HepG2 (cell line): Measurements from ENCODE around the gene EEFSEC. TPM values are rescaled to one million over a fixed set of nuclear protein-coding genes. Genes with fewer than 3 reads are reported as not detected.

ENCODE experiments used
- BORCS8-MEF2B ChIP-seq: sonication (generic); formaldehyde crosslinking; IDR thresholded peaks from 2 replicates; pipeline ENCODE4 v1.8.0; 2022; ENCODE audit warnings: mild to moderate bottlenecking, missing genetic modification reagents
- BRD4 ChIP-seq: sonication (generic); formaldehyde crosslinking; IDR thresholded peaks from 2 replicates; pipeline ENCODE4 v1.4.0; 2020; ENCODE audit warnings: missing genetic modification reagents
- BRF2 ChIP-seq: sonication (generic); formaldehyde crosslinking; IDR thresholded peaks from 2 replicates; pipeline ENCODE4 v1.8.1; 2022; ENCODE audit warnings: mild to moderate bottlenecking, missing genetic modification reagents
- CTCF ChIP-seq: sonication (generic); formaldehyde crosslinking; IDR thresholded peaks from 2 replicates; pipeline ENCODE4 v1.5.0; 2020; ENCODE audit warnings: mild to moderate bottlenecking, missing genetic modification reagents, moderate library complexity
- HES4 ChIP-seq: sonication (generic); formaldehyde crosslinking; IDR thresholded peaks from 2 replicates; pipeline ENCODE4 v1.9.0; 2021; ENCODE audit warnings: mild to moderate bottlenecking, missing genetic modification reagents, borderline replicate concordance
- HMGXB4 ChIP-seq, 2 experiments: sonication (generic) in 1 of 2; formaldehyde crosslinking in 1 of 2; IDR thresholded peaks; 2 replicates each; pipeline versions ENCODE4 v1.4.0 to v1.6.1; 2018 to 2020; ENCODE audit warnings: missing genetic modification reagents in 2 of 2, borderline replicate concordance in 1 of 2, low read depth in 1 of 2, mild to moderate bottlenecking in 1 of 2, missing biosample characterization in 1 of 2
- HNF4A ChIP-seq: sonication (generic); formaldehyde crosslinking; IDR thresholded peaks from 2 replicates; pipeline ENCODE4 v1.4.0; 2020; ENCODE audit warnings: missing genetic modification reagents
- KMT2B ChIP-seq: IDR thresholded peaks from 2 replicates; pipeline ENCODE4 v1.6.1; 2016; ENCODE audit warnings: missing genetic modification reagents, missing compliant biosample characterization
- MAX ChIP-seq: IDR thresholded peaks from 2 replicates; pipeline ENCODE4 v1.6.1; 2012; ENCODE audit warnings: inconsistent platforms
- MYC ChIP-seq: sonication (generic); formaldehyde crosslinking; IDR thresholded peaks from 2 replicates; pipeline ENCODE4 v1.9.0; 2021; ENCODE audit warnings: missing genetic modification reagents, borderline replicate concordance
- RNF2 ChIP-seq: fragments of 450-650 bp; conservative IDR thresholded peaks from 2 replicates; pipeline ENCODE4 v1.6.1; 2016; ENCODE audit warnings: low read depth
- SALL1 ChIP-seq: sonication (generic); formaldehyde crosslinking; IDR thresholded peaks from 2 replicates; pipeline ENCODE4 v1.8.0; 2022; ENCODE audit warnings: mild to moderate bottlenecking, missing genetic modification reagents
- SAP130 ChIP-seq: IDR thresholded peaks from 2 replicates; pipeline ENCODE4 v1.6.1; 2016; ENCODE audit warnings: low read depth
- SPEN ChIP-seq: sonication (generic); formaldehyde crosslinking; IDR thresholded peaks from 2 replicates; pipeline ENCODE4 v1.5.1; 2020; ENCODE audit warnings: low read depth, mild to moderate bottlenecking, missing genetic modification reagents
- ZNF281 ChIP-seq: sonication (generic); formaldehyde crosslinking; IDR thresholded peaks from 2 replicates; pipeline ENCODE4 v1.4.0; 2020; ENCODE audit warnings: missing genetic modification reagents, borderline replicate concordance
- ZNF605 ChIP-seq: sonication (generic); formaldehyde crosslinking; IDR thresholded peaks from 2 replicates; pipeline ENCODE4 v1.8.0; 2022; ENCODE audit warnings: mild to moderate bottlenecking, missing genetic modification reagents
- ZNF607 ChIP-seq: sonication (generic); formaldehyde crosslinking; IDR thresholded peaks from 2 replicates; pipeline ENCODE4 v1.5.1; 2020; ENCODE audit warnings: missing genetic modification reagents, mild to moderate bottlenecking, borderline replicate concordance
- ZNF614 ChIP-seq: IDR thresholded peaks from 2 replicates; pipeline ENCODE4 v1.6.1; 2018; ENCODE audit warnings: missing biosample characterization, missing genetic modification reagents, inconsistent platforms, borderline replicate concordance
- ZNF660 ChIP-seq: sonication (generic); formaldehyde crosslinking; IDR thresholded peaks from 2 replicates; pipeline ENCODE4 v1.5.1; 2020; ENCODE audit warnings: mild to moderate bottlenecking, low read depth, missing genetic modification reagents, borderline replicate concordance
- ZNF709 ChIP-seq: sonication (generic); formaldehyde crosslinking; IDR thresholded peaks from 2 replicates; pipeline ENCODE4 v1.5.0; 2020; ENCODE audit warnings: mild to moderate bottlenecking, missing genetic modification reagents
- ZNF737 ChIP-seq: sonication (generic); formaldehyde crosslinking; IDR thresholded peaks from 2 replicates; pipeline ENCODE4 v1.5.0; 2020; ENCODE audit warnings: missing genetic modification reagents, mild to moderate bottlenecking, borderline replicate concordance
- polyA plus RNA-seq, 8 experiments: library from polyadenylated mRNA; depleted of rRNA in 3 of 8; stranded (reverse) in 7 of 8; unstranded in 1 of 8; fragments of >200 nt; fragmentation: Illumina TruSeq in 4 of 8; extraction: Trizol in 4 of 8; gene quantifications; 2 replicates each; pipeline versions ENCODE4 v1.2.1 to v1.2.3, GENCODE V29; 2011 to 2016; ENCODE audit warnings: low read depth in 4 of 8, missing spikeins in 1 of 8, mixed read lengths in 1 of 8; ENCODE audit not compliant: insufficient read depth in 1 of 8
- total RNA-seq, 5 experiments: library from RNA; depleted of rRNA; stranded (reverse); fragments of >200 nt; fragmentation: Illumina TruSeq; extraction: Trizol; gene quantifications; 2 replicates each; pipeline ENCODE4 v1.2.3, GENCODE V29; 2016; ENCODE audit warnings: low read depth in 1 of 5

The EEFSEC gene
- total and polyA plus RNA-seq, 2 of the 13 experiments (the other 11 are each of a cell fraction or from before 2014, with no cell fraction given) = 6.4 to 24.2 TPM

- peak in 1 of 2 experiments; percentile 30; a peak in 1 of 4 replicates for TF ChIP-seq HMGXB4 (CRISPR knock-in tag; IDR thresholded peaks at IDR 0.05; ENCODE audit: borderline replicate concordance in 1 of 2, low read depth in 1 of 2)
- peak; percentile 57; the same call in 1 of the 2 replicates for TF ChIP-seq SALL1 (CRISPR knock-in tag)
- TF ChIP-seq BORCS8-MEF2B (CRISPR knock-in tag) = peak; percentile 33; the same call in 1 of the 2 replicates
- TF ChIP-seq HES4 (CRISPR knock-in tag) = 0 out of 2 replicates have a peak, but pooled peaks have one; percentile 21
- 0 out of 2 replicates have a peak, but pooled peaks have one; percentile 14 for TF ChIP-seq ZNF737 (CRISPR knock-in tag)
- peak; percentile 93 for TF ChIP-seq MAX
- TF ChIP-seq KMT2B = peak; percentile 30; the same call in 1 of the 2 replicates
- TF ChIP-seq RNF2 = peak; percentile 63; the same call in 1 of the 2 replicates
- TF ChIP-seq ZNF660 (CRISPR knock-in tag) = no peak
- peak; percentile 42 for TF ChIP-seq SAP130 (CRISPR knock-in tag)
- TF ChIP-seq MYC (CRISPR knock-in tag) = peak; percentile 89; the same call in 1 of the 2 replicates
- TF ChIP-seq ZNF281 (CRISPR knock-in tag) = peak; percentile 87
- 0 out of 2 replicates have a peak, but pooled peaks have one; percentile 26 for TF ChIP-seq BRF2 (CRISPR knock-in tag)
- no peak for TF ChIP-seq ZNF614 (CRISPR knock-in tag)
- peak; percentile 46; the same call in 1 of the 2 replicates for TF ChIP-seq ZNF607 (CRISPR knock-in tag)
- 0 out of 2 replicates have a peak, but pooled peaks have one; percentile 30 for TF ChIP-seq ZNF605 (CRISPR knock-in tag)
- TF ChIP-seq BRD4 = peak; percentile 50; the same call in 1 of the 2 replicates
- TF ChIP-seq SPEN (CRISPR knock-in tag) = peak; percentile 43; the same call in 1 of the 2 replicates
- peak; percentile 78 for TF ChIP-seq CTCF (CRISPR knock-in tag)
- TF ChIP-seq ZNF709 (CRISPR knock-in tag) = no peak
- peak; percentile 76 for TF ChIP-seq HNF4A
These were observed 273.0 kb downstream of the EEFSEC start (continued) for GRCh38 chr3:128426128-128426921.
